ENCODE data around the gene MAP3K1. TPM values are rescaled to one million over a fixed set of nuclear protein-coding genes. Genes with fewer than 3 reads are reported as not detected.

MAP3K1 gene
- total RNA-seq, 1 donor from 2014 or later, result 22.8 TPM

GRCh38 chr5:56900395-56900794 lies 85.0 kb downstream of the MAP3K1 start:
- no peak for FAIRE-seq
- no peak for DNase-seq (ENCODE audit: low spot score in 2 of 2)

DNA sequence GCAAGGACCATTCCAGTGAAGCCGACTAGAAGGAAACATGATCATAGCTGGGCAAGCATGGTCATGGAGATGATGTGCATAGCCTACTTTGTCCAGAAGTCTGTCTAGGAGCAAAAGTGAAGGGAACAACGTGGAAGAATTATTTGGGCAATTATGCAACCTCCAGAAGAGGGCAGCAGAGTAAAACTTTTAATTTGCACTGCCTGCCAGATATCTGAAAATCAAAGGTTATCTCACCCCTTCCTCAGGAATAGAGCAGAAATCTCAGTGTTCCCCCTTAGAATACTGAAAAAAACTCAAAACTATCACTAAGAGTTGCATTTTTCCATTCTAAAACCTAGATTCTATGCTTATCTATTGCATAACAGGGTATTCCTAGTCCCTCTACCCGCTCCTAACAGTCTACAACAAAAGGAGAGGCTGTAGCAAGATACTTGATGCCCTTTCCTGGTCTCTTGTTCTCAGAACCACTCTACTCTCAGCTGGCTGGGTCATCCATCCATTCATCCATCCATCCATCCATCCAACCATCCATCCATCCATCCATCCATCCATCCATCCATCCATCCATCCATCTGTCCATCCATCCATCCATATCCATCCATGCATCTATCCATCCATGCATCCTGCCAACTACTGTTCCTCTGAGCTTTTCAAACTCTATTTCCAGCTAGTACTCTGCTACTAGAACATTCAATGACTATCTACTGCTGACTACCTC lies 85.7 kb downstream of the MAP3K1 start:
- FAIRE-seq, result peak; percentile 3
- DNase-seq (ENCODE audit: low spot score in 2 of 2), result peak; percentile 18 to 29

GRCh38 chr5:56908942-56909293 lies 93.6 kb downstream of the MAP3K1 start:
- FAIRE-seq (no peak), DNase-seq (ENCODE audit: low spot score in 2 of 2) (no peak)

GRCh38 chr5:56909294-56910209 lies 94.2 kb downstream of the MAP3K1 start, which contains the start of gene SETD9:
TSS of gene SETD9 (plus strand) at chr5:56909596. CDS start at chr5:56909646, 50 bp downstream.
- DNase-seq (ENCODE audit: low spot score in 2 of 2), result peak; percentile 91 to 95
- FAIRE-seq, result no peak

DNA sequence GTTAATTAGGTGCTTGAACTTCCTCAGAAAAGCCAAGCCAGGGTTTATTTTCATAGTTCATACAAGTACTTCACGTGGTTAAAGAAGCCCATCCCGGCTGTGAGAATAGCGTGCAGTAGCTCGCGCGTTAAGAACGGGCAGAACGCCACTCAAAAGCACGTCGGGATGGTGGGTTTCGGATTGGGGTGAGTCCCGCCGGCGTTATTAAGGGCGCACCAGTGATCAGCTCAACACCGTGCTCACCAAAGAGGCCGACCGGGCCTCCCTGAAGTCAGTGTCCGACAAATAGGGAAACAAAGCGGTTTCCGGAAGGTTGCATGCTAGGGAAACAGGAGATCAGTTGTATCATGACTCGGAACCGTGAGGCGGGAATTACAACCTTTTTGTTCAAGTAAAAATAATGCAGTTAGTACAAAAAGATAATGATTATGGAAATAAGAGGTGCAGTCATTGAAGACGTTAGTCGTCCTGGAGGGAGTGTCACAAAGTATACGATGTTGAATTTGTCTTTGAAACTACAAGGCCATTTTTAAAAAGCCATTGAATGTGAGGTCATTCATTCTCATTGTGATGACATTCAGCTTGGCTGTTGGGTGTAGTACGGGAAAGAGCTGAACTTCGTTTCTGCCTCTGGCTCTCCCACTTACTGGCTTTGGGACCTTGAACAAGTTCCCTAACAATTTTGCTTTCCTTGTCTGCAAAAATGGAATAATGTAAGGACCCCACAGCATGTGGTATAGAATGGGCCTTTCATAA lies 95.0 kb downstream of the MAP3K1 start:
- no peak for FAIRE-seq
- peak in 1 of 2 donors; percentile 5 for DNase-seq (ENCODE audit: low spot score in 2 of 2)

GRCh38 chr5:56913766-56914165 lies 98.4 kb downstream of the MAP3K1 start:
- no peak for FAIRE-seq
- no peak for DNase-seq (ENCODE audit: low spot score in 2 of 2)

- DNase-seq (ENCODE audit: low spot score in 2 of 2) (no peak), FAIRE-seq (no peak)
Observed at GRCh38 chr5:56914678-56915077, 99.3 kb downstream of the MAP3K1 start.

DNA sequence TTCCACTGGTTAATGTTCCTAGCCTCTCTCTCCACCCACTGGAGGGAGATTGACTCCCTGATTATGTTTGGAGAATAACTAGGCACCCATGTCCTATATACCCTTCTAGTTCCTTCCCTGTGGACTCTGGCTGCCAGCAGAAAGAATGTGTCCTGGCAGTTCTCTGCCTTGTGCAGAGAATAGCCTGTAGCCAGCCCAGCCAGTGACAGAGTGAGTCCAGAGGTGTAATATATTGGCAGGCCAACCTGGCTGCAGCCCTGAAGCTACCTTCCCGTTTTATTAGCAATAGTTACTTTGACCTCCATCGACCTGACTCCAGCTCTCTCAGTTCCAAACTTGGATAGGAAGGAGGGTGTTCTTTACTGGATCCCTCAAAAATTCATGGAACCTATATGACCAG lies 102.2 kb downstream of the MAP3K1 start:
- DNase-seq (ENCODE audit: low spot score in 2 of 2) (no peak), FAIRE-seq (no peak)

- DNase-seq (ENCODE audit: low spot score in 2 of 2), result no peak
- FAIRE-seq, result no peak
Observed at GRCh38 chr5:56918054-56918453, 102.7 kb downstream of the MAP3K1 start.

- no peak for DNase-seq (ENCODE audit: low spot score in 2 of 2)
- FAIRE-seq, result peak; percentile 64
Observed at GRCh38 chr5:56919942-56920662, 104.8 kb downstream of the MAP3K1 start.

- no peak for DNase-seq (ENCODE audit: low spot score in 2 of 2)
- FAIRE-seq, result no peak
Observed at GRCh38 chr5:56922922-56923321, 107.6 kb downstream of the MAP3K1 start.

GRCh38 chr5:56934325-56934724 lies 119.0 kb downstream of the MAP3K1 start:
- DNase-seq (ENCODE audit: low spot score in 2 of 2) (no peak), FAIRE-seq (no peak)

- no peak for DNase-seq (ENCODE audit: low spot score in 2 of 2)
- FAIRE-seq, result no peak
Observed at GRCh38 chr5:56938858-56939257, 123.5 kb downstream of the MAP3K1 start.

- FAIRE-seq (no peak), DNase-seq (ENCODE audit: low spot score in 2 of 2) (no peak)
Observed at GRCh38 chr5:56941981-56942380, 126.6 kb downstream of the MAP3K1 start.

Other genes with a start within 250 kb of the MAP3K1 start
- gene SETD9, start 94.0 kb downstream of the MAP3K1 start, total RNA-seq, result 2.0 TPM
- gene MIER3, start 136.6 kb downstream of the MAP3K1 start, total RNA-seq, result 52.2 TPM